ENCODE data around the gene KHNYN.
"Not testable (repeated sequence)": the region's sequence is repeated elsewhere in the genome, so short reads cannot be mapped to it uniquely, and the experiment has no call there.

KHNYN gene

DNA sequence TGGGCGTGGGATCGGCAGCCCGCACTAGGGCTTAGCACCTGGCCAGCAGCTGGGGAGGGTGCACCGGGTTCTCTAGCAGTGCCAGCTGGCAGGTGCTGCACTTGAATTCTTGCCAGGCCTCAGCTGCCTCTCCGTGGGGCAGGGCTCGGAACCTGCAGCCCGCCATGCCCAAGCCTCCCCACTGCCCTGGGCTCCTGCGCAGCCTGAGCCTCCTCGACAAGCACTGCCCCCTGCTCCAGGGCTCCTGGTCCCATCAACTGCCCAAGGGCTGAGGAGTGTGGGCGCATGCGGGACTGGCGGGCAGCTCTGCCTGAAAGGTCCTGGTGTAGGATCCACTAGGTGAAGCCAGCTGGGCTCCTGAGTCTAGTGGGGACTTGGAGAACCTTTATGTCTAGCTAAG is 43.5 kb downstream of the KHNYN start:
- DNase-seq (ENCODE audit: low spot score), result no peak

DNA sequence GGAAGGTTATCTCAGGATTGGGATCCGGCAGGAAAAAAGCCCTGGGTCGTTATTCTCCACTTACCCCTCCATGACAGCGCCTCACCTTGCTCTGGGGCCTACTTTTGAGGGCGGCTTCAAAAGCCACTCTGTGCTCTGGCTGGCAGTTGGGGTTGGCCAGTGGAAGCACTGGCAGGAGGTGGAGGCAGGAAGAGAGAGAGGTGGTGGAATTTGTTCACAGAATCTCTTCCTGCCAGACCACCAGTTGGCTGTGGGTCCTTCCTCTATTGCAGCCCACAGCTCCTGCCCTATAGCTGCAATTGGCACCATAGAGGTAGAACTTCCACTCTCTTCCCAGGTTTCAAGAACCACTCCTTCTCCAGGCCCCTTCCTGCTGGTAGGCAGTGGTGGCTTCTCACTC is 45.5 kb downstream of the KHNYN start:
- DNase-seq (ENCODE audit: low spot score), result no peak

DNA sequence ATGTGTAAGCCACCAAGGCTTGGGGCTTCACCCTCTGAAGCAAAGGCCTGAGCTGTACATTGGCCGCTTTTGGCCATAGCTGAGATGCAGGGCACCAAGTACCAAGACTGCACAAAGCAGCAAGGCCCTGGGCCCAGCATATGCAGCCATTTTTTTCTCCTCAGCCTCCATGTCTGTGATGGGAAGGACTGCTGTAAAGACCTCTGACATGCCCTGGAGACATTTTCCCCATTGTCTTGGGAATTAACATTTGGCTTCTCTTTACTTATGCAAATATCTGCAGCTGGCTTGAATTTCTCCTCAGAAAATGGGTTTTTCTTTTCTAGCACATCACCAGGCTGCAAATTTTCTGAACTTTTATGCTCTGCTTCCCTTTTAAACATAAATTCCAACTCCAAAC is 50.2 kb downstream of the KHNYN start:
- DNase-seq (ENCODE audit: low spot score), result not testable (repeated sequence)

DNA sequence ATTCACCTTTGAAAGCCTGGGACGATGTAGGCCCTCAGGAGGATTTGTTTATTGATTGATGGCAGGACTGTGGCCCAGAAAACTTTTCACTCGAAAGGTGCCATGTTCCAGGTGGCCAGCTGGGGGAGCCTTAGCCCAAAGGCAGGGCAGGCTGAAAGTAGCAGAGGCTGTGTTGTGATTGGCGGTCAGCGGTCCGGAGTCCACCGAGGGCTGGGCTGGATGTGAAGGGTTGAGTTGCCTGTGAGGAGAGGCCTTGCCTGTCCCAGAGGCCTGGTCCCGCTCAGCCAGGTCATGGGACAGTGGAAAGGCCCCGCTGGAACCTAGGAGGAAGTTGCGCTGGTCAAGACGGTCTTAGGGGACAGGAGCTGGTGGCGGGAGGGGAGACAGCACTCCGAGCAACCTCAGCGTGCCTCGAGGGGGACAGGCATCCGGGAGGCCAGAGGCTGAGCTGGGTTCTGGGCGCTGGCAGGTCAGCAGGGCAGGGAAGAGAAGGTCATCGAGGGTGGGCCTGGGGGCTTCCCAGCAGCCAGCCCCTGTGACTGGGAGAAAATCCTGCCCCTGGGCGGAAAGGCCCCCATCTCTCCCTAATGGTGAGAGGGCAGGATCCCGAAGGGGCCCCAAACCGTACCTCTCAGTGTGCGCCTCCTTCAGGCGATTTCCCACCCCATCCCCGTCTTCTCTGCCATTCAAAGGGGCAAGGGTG is 52.0 kb downstream of the KHNYN start:
- DNase-seq (ENCODE audit: low spot score), result peak; percentile 55

- not testable (repeated sequence) for DNase-seq (ENCODE audit: low spot score)
Measured at GRCh38 chr14:24482699-24483303, 53.0 kb downstream of the KHNYN start.

DNA sequence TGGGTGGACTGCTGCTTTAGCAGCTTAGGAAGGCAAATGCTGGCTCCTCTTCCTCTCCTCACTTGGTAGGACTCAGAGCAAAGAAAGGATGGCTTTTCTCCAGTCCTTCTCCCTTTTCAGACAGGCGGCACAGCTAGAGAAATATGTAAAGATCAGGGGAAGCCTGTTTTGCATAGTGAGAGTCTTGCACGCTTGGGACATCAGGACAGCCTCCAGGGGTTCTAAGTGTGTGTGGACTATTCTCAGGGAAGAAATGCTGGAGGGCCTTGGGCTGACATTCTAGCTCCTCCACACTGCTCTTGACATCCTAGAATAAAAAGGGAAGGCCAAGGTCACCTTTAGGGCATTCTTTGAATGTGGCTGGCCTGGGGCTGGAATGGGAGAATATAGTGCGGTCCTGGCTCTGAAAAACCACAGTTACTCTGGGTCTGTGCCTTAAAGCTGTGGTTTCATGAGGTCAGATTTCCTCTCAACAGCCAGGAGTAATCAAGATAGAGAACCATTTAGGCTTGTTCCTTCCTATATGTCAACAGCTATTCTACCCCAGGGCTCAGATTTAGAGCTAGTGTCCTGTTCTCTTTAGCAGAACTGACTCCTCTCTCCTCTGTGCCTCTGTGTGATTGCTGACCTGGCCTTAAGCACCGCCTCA is 54.0 kb downstream of the KHNYN start:
- peak; percentile 20 for DNase-seq (ENCODE audit: low spot score)

All from CD4-positive, alpha-beta T cell treated with Interleukin-2 at 100 ng/mL for 4 hours (primary cell).